ENCODE data around the gene HIP1R.

HIP1R gene

DNA sequence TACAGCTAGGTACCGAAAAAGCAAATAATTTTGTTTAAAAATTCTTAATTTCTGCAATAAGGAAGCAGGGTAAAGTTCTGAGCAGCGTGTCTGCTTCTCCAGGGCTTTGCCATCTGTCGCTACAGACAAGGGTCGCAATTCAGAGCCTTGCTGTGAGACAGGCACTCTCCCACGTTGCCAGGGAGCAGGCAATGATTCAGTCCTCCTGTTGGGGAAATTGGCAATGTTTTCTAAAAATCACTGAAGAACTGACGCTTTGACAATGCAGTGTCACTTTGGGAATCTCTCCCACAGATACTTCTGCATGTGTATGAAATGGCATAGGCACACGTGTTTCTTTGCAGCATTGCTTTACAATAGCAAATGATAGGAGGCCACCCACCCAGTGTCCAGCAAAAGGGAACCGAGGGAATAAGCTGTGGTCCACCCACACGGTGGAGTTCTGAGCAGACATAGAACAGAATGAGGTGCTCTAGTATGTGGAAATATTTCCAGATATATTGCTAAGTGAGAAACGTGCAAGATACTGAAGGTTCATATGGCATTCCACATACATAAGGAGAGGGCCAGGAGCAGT lies 16.0 kb upstream of the HIP1R start:
- H3K4me3 ChIP-seq (ENCODE audit: low read depth, low read length) = no peak overlapping the region
- TF ChIP-seq, protein P1, sequence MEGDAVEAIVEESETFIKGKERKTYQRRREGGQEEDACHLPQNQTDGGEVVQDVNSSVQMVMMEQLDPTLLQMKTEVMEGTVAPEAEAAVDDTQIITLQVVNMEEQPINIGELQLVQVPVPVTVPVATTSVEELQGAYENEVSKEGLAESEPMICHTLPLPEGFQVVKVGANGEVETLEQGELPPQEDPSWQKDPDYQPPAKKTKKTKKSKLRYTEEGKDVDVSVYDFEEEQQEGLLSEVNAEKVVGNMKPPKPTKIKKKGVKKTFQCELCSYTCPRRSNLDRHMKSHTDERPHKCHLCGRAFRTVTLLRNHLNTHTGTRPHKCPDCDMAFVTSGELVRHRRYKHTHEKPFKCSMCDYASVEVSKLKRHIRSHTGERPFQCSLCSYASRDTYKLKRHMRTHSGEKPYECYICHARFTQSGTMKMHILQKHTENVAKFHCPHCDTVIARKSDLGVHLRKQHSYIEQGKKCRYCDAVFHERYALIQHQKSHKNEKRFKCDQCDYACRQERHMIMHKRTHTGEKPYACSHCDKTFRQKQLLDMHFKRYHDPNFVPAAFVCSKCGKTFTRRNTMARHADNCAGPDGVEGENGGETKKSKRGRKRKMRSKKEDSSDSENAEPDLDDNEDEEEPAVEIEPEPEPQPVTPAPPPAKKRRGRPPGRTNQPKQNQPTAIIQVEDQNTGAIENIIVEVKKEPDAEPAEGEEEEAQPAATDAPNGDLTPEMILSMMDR (IDR thresholded peaks at IDR 0.05; ENCODE audit: borderline replicate concordance, insufficient read depth, low read depth, low read length) = no peak

DNA sequence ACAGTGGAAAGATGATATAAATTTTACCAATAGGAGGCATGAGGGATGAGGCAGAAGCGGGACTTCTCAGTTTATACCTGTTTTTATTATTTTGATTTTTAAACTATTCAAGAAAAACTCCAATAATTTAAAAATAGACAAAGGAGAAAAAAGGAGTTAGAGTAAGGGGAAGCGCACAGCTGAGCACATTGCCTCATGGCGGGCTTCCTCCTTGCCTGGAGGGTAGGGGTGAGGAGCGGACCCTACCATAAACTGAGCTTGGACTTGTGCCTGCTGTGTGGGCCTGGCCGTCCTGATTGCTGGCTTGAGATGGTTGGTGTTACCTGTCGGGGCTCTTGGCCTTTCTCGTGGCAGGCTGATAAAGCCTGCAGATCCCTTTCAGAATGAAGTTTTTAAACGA lies 15.1 kb upstream of the HIP1R start:
- no peak overlapping the region for H3K4me3 ChIP-seq (ENCODE audit: low read depth, low read length)
- TF ChIP-seq, protein P1 (IDR thresholded peaks at IDR 0.05; ENCODE audit: borderline replicate concordance, insufficient read depth, low read depth, low read length) = no peak

DNA sequence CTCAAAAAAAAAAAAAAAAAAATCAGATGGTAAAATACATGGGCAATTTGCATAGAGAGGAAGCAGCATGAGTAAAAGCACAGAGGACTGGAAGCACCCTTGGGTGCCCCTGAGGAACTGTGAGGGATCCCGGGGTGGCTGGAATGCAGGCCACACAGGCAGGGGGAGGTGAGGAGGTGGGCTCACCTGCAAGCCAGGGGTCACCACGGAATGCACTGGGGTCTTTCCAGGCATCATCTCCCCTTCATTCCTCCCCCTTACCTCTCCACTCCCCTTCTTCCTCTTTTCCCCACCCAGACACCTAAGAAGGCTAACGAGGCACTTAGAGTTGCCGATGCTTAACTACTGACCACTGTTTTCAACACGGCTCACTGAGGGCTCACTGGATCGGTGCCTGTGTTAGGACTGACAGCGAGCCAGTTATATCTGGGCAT lies 14.4 kb upstream of the HIP1R start:
- peak overlapping the region; percentile 26 for H3K4me3 ChIP-seq (ENCODE audit: low read depth, low read length)
- TF ChIP-seq, protein P1 (IDR thresholded peaks at IDR 0.05; ENCODE audit: borderline replicate concordance, insufficient read depth, low read depth, low read length) = no peak

DNA sequence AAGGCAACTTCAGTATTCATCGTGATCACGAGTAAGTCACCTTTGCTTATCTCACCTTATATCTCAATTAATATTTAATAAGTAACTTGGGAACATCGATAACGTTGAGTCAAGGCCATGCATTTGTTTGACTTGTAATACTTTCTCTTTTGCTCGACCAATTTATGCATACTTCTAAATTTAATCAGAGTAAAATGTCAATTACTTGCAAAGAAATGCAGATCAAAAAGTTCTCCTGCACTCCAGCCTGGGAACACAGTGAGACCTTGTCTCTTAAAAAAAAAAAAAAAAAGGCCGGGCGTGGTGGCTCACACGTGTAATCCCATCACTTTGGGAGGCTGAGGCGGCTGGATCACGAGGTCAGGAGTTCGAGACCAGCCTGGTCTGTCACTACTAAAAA lies 11.8 kb upstream of the HIP1R start:
- no peak overlapping the region for H3K4me3 ChIP-seq (ENCODE audit: low read depth, low read length)
- TF ChIP-seq, protein P1 (IDR thresholded peaks at IDR 0.05; ENCODE audit: borderline replicate concordance, insufficient read depth, low read depth, low read length) = no peak

DNA sequence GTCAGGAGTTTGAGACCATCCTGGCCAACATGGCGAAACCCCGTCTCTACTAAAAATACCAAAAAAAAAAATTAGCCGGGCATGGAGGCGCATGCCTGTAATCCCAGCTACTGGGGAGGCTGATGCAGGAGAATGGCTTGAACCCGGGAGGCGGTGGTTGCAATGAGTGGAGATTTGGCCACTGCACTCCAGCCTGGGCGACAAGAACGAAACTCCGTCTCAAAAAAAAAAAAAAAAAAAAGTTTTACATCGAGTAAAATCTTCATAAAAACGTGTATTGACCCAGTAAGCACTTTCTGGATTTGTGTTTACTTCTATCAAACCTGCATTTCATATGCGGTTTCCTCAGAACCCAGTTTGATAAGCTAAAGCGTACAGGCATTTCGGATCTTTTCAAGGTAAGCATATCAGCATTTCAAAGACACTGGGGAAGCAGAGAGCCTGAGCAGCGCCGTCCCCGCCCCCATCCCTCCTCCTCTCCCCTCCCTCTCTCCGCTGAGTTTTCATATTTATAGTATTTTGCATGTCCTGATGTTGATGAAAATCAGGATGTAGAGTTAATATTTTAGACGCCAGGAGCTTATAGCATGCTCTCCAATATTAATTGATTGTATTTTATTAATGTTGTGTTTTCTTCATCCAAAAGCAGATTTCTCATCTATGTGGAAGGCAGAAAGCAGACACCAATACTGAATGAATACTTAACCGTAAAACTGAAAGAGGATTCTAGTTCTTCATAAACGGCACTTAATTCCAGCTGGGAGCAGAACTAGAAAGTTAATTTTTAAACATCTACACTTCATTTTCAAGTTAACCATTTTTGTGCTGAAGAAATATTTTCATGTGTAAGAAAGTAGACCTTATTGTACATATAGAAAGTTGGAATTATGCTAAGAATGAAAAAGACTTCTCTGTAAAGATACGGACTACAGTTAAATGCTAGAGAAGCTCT lies 9.2 kb upstream of the HIP1R start:
- TF ChIP-seq, protein P1 (IDR thresholded peaks at IDR 0.05; ENCODE audit: borderline replicate concordance, insufficient read depth, low read depth, low read length) = no peak
- H3K4me3 ChIP-seq (ENCODE audit: low read depth, low read length) = no peak overlapping the region

DNA sequence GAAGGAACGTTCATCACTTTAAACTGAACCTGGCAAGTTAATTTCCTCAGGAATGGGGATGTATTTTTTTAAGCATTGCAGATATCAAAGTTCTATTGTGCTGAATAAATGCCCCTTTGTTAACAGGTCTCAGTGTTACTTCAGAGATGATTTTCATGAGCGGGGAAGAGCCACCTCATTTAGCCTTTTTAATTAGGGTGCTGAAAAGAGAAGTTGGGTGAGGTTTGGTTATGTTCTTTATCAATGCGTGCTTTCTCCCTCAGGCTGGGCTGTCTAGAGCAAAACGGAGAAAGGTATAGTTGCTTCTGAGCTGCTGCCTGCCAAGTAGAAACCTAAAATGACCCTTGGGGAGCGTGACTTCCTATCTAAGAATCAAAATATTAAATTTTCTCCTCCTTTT lies 8.0 kb upstream of the HIP1R start:
- no peak overlapping the region for H3K4me3 ChIP-seq (ENCODE audit: low read depth, low read length)
- TF ChIP-seq, protein P1 (IDR thresholded peaks at IDR 0.05; ENCODE audit: borderline replicate concordance, insufficient read depth, low read depth, low read length) = no peak

Measured in GM12875 (cell line).